ENCODE results near the gene TC2N. TPM values are rescaled to one million over a fixed set of nuclear protein-coding genes. Genes with fewer than 3 reads are reported as not detected.

The TC2N gene
- total and polyA plus RNA-seq, 12 donors, result 0.89 to 28.4 (median 4.3) TPM

DNA sequence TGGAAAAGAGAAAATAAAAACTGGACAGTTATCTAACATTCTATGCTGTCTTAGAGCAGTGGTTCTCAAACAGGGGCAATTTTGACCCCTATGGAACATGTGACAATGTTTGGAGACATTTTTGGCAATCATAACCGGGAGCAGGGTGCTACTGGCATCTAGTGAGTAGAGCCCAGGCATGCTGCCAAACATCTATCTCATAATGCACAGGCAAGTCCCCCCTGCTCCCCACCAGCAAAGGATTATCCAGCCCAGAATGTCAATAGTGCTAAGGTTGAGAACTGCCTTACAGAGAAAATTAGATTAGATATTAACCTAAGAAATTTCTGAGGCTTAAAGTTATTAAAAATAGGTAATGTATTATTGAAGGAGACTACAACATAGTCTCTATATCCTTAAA is 112.5 kb downstream of the TC2N start:
- H3K27ac ChIP-seq, result no peak overlapping the region
- DNase-seq, result no peak
- no peaks in the 10 kb centered on the region for H3K4me1 ChIP-seq (replicated peaks in 1 of 2)
- TF ChIP-seq, protein P1, sequence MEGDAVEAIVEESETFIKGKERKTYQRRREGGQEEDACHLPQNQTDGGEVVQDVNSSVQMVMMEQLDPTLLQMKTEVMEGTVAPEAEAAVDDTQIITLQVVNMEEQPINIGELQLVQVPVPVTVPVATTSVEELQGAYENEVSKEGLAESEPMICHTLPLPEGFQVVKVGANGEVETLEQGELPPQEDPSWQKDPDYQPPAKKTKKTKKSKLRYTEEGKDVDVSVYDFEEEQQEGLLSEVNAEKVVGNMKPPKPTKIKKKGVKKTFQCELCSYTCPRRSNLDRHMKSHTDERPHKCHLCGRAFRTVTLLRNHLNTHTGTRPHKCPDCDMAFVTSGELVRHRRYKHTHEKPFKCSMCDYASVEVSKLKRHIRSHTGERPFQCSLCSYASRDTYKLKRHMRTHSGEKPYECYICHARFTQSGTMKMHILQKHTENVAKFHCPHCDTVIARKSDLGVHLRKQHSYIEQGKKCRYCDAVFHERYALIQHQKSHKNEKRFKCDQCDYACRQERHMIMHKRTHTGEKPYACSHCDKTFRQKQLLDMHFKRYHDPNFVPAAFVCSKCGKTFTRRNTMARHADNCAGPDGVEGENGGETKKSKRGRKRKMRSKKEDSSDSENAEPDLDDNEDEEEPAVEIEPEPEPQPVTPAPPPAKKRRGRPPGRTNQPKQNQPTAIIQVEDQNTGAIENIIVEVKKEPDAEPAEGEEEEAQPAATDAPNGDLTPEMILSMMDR (IDR thresholded peaks at IDR 0.05), result no peak
- no peak for TF ChIP-seq POLR2A (IDR thresholded peaks at IDR 0.05)
- H3K9me3 ChIP-seq (replicated peaks in 1 of 3), result no peaks in the 10 kb centered on the region
- H3K27me3 ChIP-seq, result no peaks in the 10 kb centered on the region
- H3K36me3 ChIP-seq (replicated peaks in 1 of 2), result no peaks in the 10 kb centered on the region
- 50 to 82% (median 64%) methylated on average over 1 of the region's 1 CpG for WGBS, 4 donors
- intact Hi-C loops (cut with DNase I), result no loop called here
- no peak overlapping the region for H3K4me3 ChIP-seq

DNA sequence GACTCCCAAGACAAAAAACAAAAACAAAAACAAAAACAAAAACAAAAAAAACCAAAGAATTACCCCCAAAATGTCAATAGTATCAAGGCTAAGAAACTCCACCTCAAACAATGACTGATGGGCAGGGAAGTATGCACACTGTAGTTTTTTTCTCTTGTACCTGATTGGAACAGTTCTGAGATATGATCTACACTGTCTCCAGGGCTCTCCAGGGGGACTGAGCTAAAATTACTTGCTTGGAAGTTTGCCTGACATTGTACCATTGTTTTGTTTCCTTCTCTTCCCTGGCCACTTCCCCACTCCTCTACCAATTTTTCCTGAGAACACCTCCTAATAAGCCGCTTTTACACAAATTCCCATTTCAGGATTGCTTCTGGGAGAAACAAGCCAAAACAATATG is 113.2 kb downstream of the TC2N start:
- H3K27ac ChIP-seq, result no peak overlapping the region
- intact Hi-C loops (cut with DNase I), result no loop called here
- no peak overlapping the region for H3K4me3 ChIP-seq
- H3K27me3 ChIP-seq, result no peaks in the 10 kb centered on the region
- TF ChIP-seq, protein P1 (IDR thresholded peaks at IDR 0.05), result no peak
- TF ChIP-seq POLR2A (IDR thresholded peaks at IDR 0.05), result no peak
- H3K4me1 ChIP-seq (replicated peaks in 1 of 2), result no peaks in the 10 kb centered on the region
- 88 to 93% (median 88%) methylated on average over 1 of the region's 1 CpG for WGBS, 4 donors
- no peaks in the 10 kb centered on the region for H3K9me3 ChIP-seq (replicated peaks in 1 of 3)
- no peak for DNase-seq
- no peaks in the 10 kb centered on the region for H3K36me3 ChIP-seq (replicated peaks in 1 of 2)

DNA sequence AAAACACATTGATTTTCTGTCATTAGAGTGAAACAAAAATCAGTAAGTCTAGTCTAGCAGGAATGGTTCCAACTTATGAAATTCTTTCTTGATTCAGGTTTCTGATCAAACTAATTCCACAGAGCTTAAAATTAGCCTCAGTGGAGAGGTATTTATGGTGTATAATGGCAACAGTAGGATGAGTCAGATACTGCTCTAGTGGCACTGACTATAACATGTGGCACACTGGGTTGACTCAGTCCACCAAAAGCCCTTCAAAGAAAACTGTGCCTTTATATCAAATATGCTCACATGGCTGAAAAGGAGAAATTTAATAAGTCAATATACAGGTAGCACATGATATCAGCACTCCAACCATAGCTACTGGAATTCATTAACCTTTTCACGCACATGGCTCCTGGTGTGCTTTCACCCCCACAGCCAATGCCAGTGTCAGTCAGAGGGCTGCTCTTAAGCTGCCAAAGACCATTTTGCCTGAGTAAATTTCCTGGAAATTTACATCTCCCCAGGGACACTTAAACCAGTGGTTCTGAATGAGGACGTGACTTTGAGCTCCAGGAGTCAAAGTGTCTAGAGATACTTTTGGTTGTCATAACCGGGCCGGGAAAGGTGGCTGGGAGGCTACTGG is 113.7 kb downstream of the TC2N start:
- no peak overlapping the region for H3K4me3 ChIP-seq
- H3K27me3 ChIP-seq, result no peaks in the 10 kb centered on the region
- TF ChIP-seq, protein P1 (IDR thresholded peaks at IDR 0.05), result no peak
- TF ChIP-seq POLR2A (IDR thresholded peaks at IDR 0.05), result no peak
- WGBS, 4 donors, result 60 to 81% (median 70%) methylated on average over 4 of the region's 4 CpGs
- no peaks in the 10 kb centered on the region for H3K4me1 ChIP-seq (replicated peaks in 1 of 2)
- H3K9me3 ChIP-seq (replicated peaks in 1 of 3), result no peaks in the 10 kb centered on the region
- no peak overlapping the region for H3K27ac ChIP-seq
- DNase-seq, result no peak
- intact Hi-C loops (cut with DNase I), result no loop called here
- no peaks in the 10 kb centered on the region for H3K36me3 ChIP-seq (replicated peaks in 1 of 2)

DNA sequence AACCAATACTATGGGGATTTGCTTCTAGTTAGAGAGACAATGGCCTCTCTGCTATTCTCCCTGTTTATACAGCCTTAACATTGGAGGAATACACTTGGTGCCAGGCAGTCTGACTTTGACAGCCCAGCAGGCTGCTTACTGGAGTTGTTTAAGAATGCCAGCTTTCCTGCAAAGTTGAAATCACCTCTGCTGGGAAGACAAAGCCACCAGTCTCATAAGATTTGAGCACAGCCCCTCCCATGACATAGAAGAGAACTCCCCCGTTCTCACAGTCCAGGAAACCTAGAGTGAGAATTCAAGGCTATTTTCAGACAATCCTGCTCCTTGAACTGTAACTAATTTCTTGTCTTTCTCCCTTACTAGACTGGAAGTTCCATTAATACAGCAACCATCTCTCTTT is 114.4 kb downstream of the TC2N start:
- H3K9me3 ChIP-seq (replicated peaks in 1 of 3), result no peaks in the 10 kb centered on the region
- no peaks in the 10 kb centered on the region for H3K4me1 ChIP-seq (replicated peaks in 1 of 2)
- no peak overlapping the region for H3K27ac ChIP-seq
- no peak for DNase-seq
- H3K27me3 ChIP-seq, result no peaks in the 10 kb centered on the region
- TF ChIP-seq, protein P1 (IDR thresholded peaks at IDR 0.05), result no peak
- no peak for TF ChIP-seq POLR2A (IDR thresholded peaks at IDR 0.05)
- H3K36me3 ChIP-seq (replicated peaks in 1 of 2), result no peaks in the 10 kb centered on the region
- H3K4me3 ChIP-seq, result no peak overlapping the region
- 22 to 33% (median 26%) methylated on average over 1 of the region's 1 CpG for WGBS, 4 donors
- intact Hi-C loops (cut with DNase I), result no loop called here

All from adrenal gland (tissue), 12 donors.